SH-SY5Y (cell line): ENCODE measurements around the gene CHIT1.

Source experiments
- GATA2 ChIP-seq: IDR thresholded peaks from 2 replicates; pipeline ENCODE4 v1.6.1; 2011; ENCODE audit warnings: mild to moderate bottlenecking, low read depth, low read length
- GATA3 ChIP-seq: IDR thresholded peaks from 2 replicates; pipeline ENCODE4 v1.6.1; 2011; ENCODE audit warnings: low read depth, mild to moderate bottlenecking, low read length, moderate library complexity

GRCh38 chr1:203271962-203272632 lies 42.6 kb upstream of the CHIT1 start:
- TF ChIP-seq GATA2 (no peak), GATA3 (no peak)
